ENCODE measurements around the gene TAS2R19.

Gene TAS2R19

GRCh38 chr12:10989107-10989506, 33.3 kb downstream of the TAS2R19 start:
- DNase-seq = no peak

DNA sequence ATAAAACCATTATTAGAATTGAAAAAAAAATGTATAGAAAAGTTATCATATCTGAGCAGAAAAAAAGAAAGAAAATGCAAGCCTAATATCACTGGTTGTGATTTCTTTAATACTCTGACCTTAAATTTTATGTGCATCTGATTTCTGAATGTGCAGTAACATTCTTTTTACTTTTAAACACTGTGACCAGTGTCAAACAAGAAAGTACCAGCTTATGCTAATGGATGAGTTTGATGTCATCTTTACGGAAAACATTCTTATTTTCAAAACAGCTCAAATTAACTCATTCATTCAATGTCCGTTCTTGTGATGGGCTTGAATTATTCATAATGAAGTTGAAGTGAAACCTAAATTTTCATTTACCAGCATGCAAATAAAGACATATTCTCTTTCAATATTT, 35.6 kb downstream of the TAS2R19 start, which contains the start of gene TAS2R50:
TAS2R50 (minus strand) TSS at position 101 of the 400 bp plus-strand sequence; CDS start at position 49, 52 bp downstream.
- DNase-seq = no peak

DNA sequence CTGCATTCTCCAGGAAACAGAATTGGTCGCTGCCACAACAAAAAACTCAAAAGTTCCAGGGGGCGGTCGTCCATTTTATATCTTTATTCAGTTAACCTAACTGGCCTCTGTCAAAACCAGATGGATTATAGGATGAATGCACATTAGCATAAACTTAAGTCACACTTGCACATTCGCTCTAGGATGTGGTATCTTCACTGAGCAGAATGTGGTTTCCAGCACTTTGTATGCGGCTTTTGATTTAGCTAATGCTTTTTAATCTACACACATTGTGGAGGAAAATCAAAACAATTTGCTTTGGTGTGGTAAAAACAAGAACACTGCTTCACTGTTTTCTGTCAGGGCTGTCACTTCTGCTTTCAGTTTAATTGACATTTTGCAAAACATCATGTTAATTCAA, 40.2 kb downstream of the TAS2R19 start:
- peak; percentile 19 for DNase-seq

GRCh38 chr12:10974965-10975364, 47.5 kb downstream of the TAS2R19 start:
- no peak for DNase-seq

Measured in effector CD4-positive, alpha-beta T cell (primary cell).